ENCODE measurements around the gene RBM14.

Gene RBM14

DNA sequence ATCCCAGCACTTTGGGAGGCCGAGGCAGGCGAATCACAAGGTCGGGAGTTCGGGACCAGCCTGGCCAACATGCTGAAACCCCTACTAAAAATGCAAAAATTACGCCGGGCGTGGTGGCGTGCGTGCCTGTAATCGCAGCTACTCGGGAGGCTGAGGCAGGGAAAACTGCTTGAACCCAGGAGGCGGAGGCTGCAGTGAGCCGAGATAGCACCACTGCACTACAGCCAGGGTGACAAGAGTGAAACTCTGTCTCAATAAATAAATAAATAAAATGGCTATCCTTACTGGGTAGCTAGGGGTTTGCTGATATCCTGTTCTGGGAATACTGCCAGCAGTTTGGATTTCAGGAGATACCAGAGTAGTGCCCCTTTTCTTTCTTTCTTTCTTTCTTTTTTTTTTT lies 2.4 kb upstream of the RBM14 start:
- H3K27me3 ChIP-seq (ENCODE audit: low read length): no peaks in the 10 kb centered on the region
- H2AFZ ChIP-seq (ENCODE audit: low read depth, low read length, severe bottlenecking): no peak overlapping the region
- H3K9me2 ChIP-seq (replicated peaks; ENCODE audit: insufficient read depth, low read length): no peaks in the 10 kb centered on the region
- no peak overlapping the region for H3K4me3 ChIP-seq (ENCODE audit: insufficient read depth, low read length, poor library complexity, severe bottlenecking)
- H3K9ac ChIP-seq (ENCODE audit: low read length): no peak overlapping the region
- peaks cover 20% of the 10 kb centered on the region for H4K20me1 ChIP-seq (ENCODE audit: low read depth, low read length)
- no peak overlapping the region for H3K27ac ChIP-seq (ENCODE audit: low read depth, low read length)
- TF ChIP-seq EZH2phosphoT487 (conservative IDR thresholded peaks at IDR 0.05; ENCODE audit: low read length): no peak
- TF ChIP-seq, protein P1, sequence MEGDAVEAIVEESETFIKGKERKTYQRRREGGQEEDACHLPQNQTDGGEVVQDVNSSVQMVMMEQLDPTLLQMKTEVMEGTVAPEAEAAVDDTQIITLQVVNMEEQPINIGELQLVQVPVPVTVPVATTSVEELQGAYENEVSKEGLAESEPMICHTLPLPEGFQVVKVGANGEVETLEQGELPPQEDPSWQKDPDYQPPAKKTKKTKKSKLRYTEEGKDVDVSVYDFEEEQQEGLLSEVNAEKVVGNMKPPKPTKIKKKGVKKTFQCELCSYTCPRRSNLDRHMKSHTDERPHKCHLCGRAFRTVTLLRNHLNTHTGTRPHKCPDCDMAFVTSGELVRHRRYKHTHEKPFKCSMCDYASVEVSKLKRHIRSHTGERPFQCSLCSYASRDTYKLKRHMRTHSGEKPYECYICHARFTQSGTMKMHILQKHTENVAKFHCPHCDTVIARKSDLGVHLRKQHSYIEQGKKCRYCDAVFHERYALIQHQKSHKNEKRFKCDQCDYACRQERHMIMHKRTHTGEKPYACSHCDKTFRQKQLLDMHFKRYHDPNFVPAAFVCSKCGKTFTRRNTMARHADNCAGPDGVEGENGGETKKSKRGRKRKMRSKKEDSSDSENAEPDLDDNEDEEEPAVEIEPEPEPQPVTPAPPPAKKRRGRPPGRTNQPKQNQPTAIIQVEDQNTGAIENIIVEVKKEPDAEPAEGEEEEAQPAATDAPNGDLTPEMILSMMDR (IDR thresholded peaks at IDR 0.05; ENCODE audit: insufficient read depth, low read length, poor library complexity, severe bottlenecking): no peak
- 0 out of 2 replicates have a peak, but pooled peaks cover 4% of the 10 kb centered on the region for H3F3A ChIP-seq (ENCODE audit: insufficient read depth)
- peaks cover 26% of the 10 kb centered on the region for H3K79me2 ChIP-seq (ENCODE audit: insufficient read depth, low read length)
- no peaks in the 10 kb centered on the region for H3K9me3 ChIP-seq (ENCODE audit: insufficient read depth, low read length)
- no peak overlapping the region for H3K4me2 ChIP-seq (ENCODE audit: low read depth, low read length, poor library complexity, severe bottlenecking)
- H3K36me3 ChIP-seq (ENCODE audit: low read length): peaks cover 5% of the 10 kb centered on the region; the same call in 1 of the 2 replicates

DNA sequence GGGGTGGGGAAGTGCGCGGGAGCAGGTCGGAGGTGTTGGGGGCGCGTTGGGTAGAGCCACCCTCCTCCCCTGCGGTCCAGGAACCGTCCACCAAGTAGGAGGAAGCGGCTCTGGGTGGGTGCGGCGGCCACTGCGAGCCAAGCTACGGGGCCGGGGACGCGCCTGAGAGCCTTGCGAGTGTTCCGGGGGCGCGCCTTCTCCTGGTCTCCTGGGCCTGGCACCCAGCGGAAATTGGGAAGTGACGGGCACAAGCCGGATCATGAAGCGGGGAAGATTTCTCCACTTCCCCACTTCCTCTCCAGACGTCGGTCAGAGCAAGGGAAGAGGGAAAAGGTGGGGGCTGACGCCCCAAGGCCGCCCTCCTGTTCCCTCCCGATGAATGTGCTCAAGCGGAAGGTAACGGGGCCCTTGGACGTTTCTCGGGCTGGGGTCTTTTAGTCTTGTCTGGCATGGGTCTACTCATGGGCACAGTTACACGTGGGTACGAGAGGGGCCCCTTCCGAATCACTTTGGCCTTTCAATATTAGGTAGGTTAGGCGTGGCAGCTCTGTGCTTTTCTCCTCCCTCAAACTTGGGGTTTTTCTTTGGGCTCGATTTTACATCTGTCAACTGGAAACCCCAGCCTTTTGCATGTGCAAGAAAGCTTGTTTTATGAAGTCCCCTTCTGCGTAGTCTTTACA lies 865 bp downstream of the RBM14 start:
- Histone ChIP-seq H3K4me3 (ENCODE audit: insufficient read depth, low read length, poor library complexity, severe bottlenecking) (peak overlapping the region; percentile 90), H3K27me3 (ENCODE audit: low read length) (no peaks in the 10 kb centered on the region), H3K9me3 (ENCODE audit: insufficient read depth, low read length) (no peaks in the 10 kb centered on the region), H2AFZ (ENCODE audit: low read depth, low read length, severe bottlenecking) (no peak overlapping the region), H3K9me2 (replicated peaks; ENCODE audit: insufficient read depth, low read length) (no peaks in the 10 kb centered on the region), H3K9ac (ENCODE audit: low read length) (peak overlapping the region; percentile 100), H3K36me3 (ENCODE audit: low read length) (peaks cover 15% of the 10 kb centered on the region), H4K20me1 (ENCODE audit: low read depth, low read length) (peaks cover 40% of the 10 kb centered on the region), H3K27ac (ENCODE audit: low read depth, low read length) (peak overlapping the region; percentile 69), H3K4me2 (ENCODE audit: low read depth, low read length, poor library complexity, severe bottlenecking) (peak overlapping the region; percentile 81), H3K79me2 (ENCODE audit: insufficient read depth, low read length) (peaks cover 59% of the 10 kb centered on the region), H3F3A (ENCODE audit: insufficient read depth) (peaks cover 4% of the 10 kb centered on the region; the same call in 1 of the 2 replicates)
- no peak for TF ChIP-seq EZH2phosphoT487 (conservative IDR thresholded peaks at IDR 0.05; ENCODE audit: low read length)
- TF ChIP-seq, protein P1 (IDR thresholded peaks at IDR 0.05; ENCODE audit: insufficient read depth, low read length, poor library complexity, severe bottlenecking): no peak

DNA sequence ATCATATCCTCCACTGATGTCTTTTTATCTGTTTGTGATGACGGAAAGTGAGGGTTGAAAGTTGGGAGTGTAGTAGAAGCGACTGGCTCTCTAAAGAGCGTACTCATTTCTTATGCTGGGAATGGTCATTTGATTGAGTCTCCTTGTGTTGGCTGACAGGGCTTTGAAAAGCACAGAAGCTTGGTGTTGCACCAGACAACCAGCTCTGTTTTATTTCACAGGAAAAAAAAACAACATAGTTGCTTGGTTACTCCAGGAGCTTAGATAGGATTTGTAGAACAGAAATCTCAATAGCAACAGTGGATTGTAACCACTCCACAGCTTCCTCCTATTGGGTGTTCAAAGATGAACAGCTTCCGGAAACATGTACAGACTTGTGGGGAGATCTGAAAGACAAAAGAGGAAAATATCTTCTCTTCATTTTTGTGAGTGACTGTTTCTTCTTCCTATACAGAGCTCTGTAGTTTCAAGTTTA lies 2.7 kb downstream of the RBM14 start:
- peak overlapping the region; percentile 90 for H3K4me3 ChIP-seq (ENCODE audit: insufficient read depth, low read length, poor library complexity, severe bottlenecking)
- no peak overlapping the region for H3K27ac ChIP-seq (ENCODE audit: low read depth, low read length)
- no peak for TF ChIP-seq EZH2phosphoT487 (conservative IDR thresholded peaks at IDR 0.05; ENCODE audit: low read length)
- TF ChIP-seq, protein P1 (IDR thresholded peaks at IDR 0.05; ENCODE audit: insufficient read depth, low read length, poor library complexity, severe bottlenecking): no peak

More for the DNA sequence above, 2.7 kb downstream of the RBM14 start:
- Histone ChIP-seq H3K9ac (ENCODE audit: low read length) (peak overlapping the region; percentile 100), H3K9me3 (ENCODE audit: insufficient read depth, low read length) (no peaks in the 10 kb centered on the region), H3F3A (ENCODE audit: insufficient read depth) (peaks cover 4% of the 10 kb centered on the region; the same call in 1 of the 2 replicates), H3K9me2 (replicated peaks; ENCODE audit: insufficient read depth, low read length) (no peaks in the 10 kb centered on the region), H3K27me3 (ENCODE audit: low read length) (no peaks in the 10 kb centered on the region), H3K79me2 (ENCODE audit: insufficient read depth, low read length) (peaks cover 77% of the 10 kb centered on the region), H4K20me1 (ENCODE audit: low read depth, low read length) (peaks cover 58% of the 10 kb centered on the region), H3K4me2 (ENCODE audit: low read depth, low read length, poor library complexity, severe bottlenecking) (peak overlapping the region; percentile 81), H3K36me3 (ENCODE audit: low read length) (peaks cover 31% of the 10 kb centered on the region), H2AFZ (ENCODE audit: low read depth, low read length, severe bottlenecking) (no peak overlapping the region)

All from SU-DHL-6 (cell line).